ENCODE measurements around the gene ENTPD6.
"Not testable (repeated sequence)": the region's sequence is repeated elsewhere in the genome, so short reads cannot be mapped to it uniquely, and the experiment has no call there.

The ENTPD6 gene

GRCh38 chr20:25238319-25239037 lies 43.0 kb downstream of the ENTPD6 start:
- ChIA-PET CTCF (no interaction called here), POLR2A (ENCODE audit: low non-redundant PET) (interaction anchor here (1.0 kb wide), 1 partner anchor 9 kb away, joined by 3 read pairs; no protein-coding TSS in a partner anchor)
- no peak for TF ChIP-seq CTCF (conservative IDR thresholded peaks at IDR 0.05; ENCODE audit: low read depth)
- H3K27ac ChIP-seq = peak overlapping the region; percentile 99
- DNase-seq (ENCODE audit: low spot score) = peak; percentile 20

GRCh38 chr20:25239387-25240370 lies 44.2 kb downstream of the ENTPD6 start:
- H3K27ac ChIP-seq = peak overlapping the region; percentile 99
- POLR2A ChIA-PET (ENCODE audit: low non-redundant PET) = interaction anchor here (1.0 kb wide), 1 partner anchor 8 kb away, joined by 3 read pairs; no protein-coding TSS in a partner anchor
- CTCF ChIA-PET = no interaction called here
- no peak for DNase-seq (ENCODE audit: low spot score)
- no peak for TF ChIP-seq CTCF (conservative IDR thresholded peaks at IDR 0.05; ENCODE audit: low read depth)

- CTCF ChIA-PET; POLR2A ChIA-PET (ENCODE audit: low non-redundant PET); DNase-seq (ENCODE audit: low spot score); H3K27ac ChIP-seq: not testable (repeated sequence)
Observed at GRCh38 chr20:25240851-25241658, 45.5 kb downstream of the ENTPD6 start.

GRCh38 chr20:25241659-25241955 lies 46.1 kb downstream of the ENTPD6 start:
- DNase-seq (ENCODE audit: low spot score); H3K27ac ChIP-seq; CTCF ChIA-PET; POLR2A ChIA-PET (ENCODE audit: low non-redundant PET): not testable (repeated sequence)

GRCh38 chr20:25242231-25242630 lies 46.7 kb downstream of the ENTPD6 start:
- no peak for TF ChIP-seq CTCF (conservative IDR thresholded peaks at IDR 0.05; ENCODE audit: low read depth)
- no peak overlapping the region for H3K27ac ChIP-seq
- POLR2A ChIA-PET (ENCODE audit: low non-redundant PET) = no interaction called here
- CTCF ChIA-PET = no interaction called here
- DNase-seq (ENCODE audit: low spot score) = no peak

GRCh38 chr20:25243416-25243979 lies 48.0 kb downstream of the ENTPD6 start:
- H3K27ac ChIP-seq = no peak overlapping the region
- CTCF ChIA-PET = interaction anchor here (0.7 kb wide), 1 partner anchor 14 kb away, joined by 4 read pairs; no protein-coding TSS in a partner anchor
- no peak for TF ChIP-seq CTCF (conservative IDR thresholded peaks at IDR 0.05; ENCODE audit: low read depth)
- POLR2A ChIA-PET (ENCODE audit: low non-redundant PET) = no interaction called here
- DNase-seq (ENCODE audit: low spot score) = no peak

GRCh38 chr20:25244976-25245375 lies 49.5 kb downstream of the ENTPD6 start:
- DNase-seq (ENCODE audit: low spot score) = no peak
- no peak overlapping the region; the same call in 1 of the 2 replicates for H3K27ac ChIP-seq
- TF ChIP-seq CTCF (conservative IDR thresholded peaks at IDR 0.05; ENCODE audit: low read depth) = no peak
- CTCF ChIA-PET = no interaction called here
- POLR2A ChIA-PET (ENCODE audit: low non-redundant PET) = no interaction called here
